Peyer's patch (tissue), 4 donors: Measurements from ENCODE around the gene POLE2.

Source experiments
- CTCF ChIP-seq, 6 experiments: fragments of 450-650 bp in 4 of 6; fragments of 200-600 bp in 2 of 6; sonication (generic) in 1 of 6; IDR thresholded peaks; one replicate each; pipeline ENCODE4 v1.5.1; 2017 to 2019; ENCODE audit warnings: antibody characterized with exemption in 6 of 6, mild to moderate bottlenecking in 3 of 6, moderate library complexity in 1 of 6
- POLR2A ChIP-seq, 2 donors: fragments of 450-650 bp; IDR thresholded peaks; one replicate each; pipeline ENCODE4 v1.5.1; 2017; ENCODE audit warnings: antibody characterized with exemption in 2 of 2, mild to moderate bottlenecking in 2 of 2, moderate library complexity in 2 of 2

- TF ChIP-seq CTCF (IDR thresholded peaks at IDR 0.05) (no peak), POLR2A (IDR thresholded peaks at IDR 0.05) (no peak)
Measured at GRCh38 chr14:49612251-49612650, 75.8 kb downstream of the POLE2 start.
